Subcutaneous adipose tissue (tissue), 4 donors: ENCODE results near the gene ABCA3. TPM values are rescaled to one million over a fixed set of nuclear protein-coding genes. Genes with fewer than 3 reads are reported as not detected.

Source experiments
- total RNA-seq, 4 donors: library from RNA; depleted of rRNA; stranded (reverse); fragments of >200 nt; gene quantifications; one replicate each; pipeline ENCODE4 v1.1.0, GENCODE V29; 2016
- TF ChIP-seq, protein P1 (sequence below): fragments of 450-650 bp; IDR thresholded peaks from one replicate; pipeline ENCODE4 v1.5.1; 2016; ENCODE audit warnings: low read depth, mild to moderate bottlenecking, control low read depth, antibody characterized with exemption, moderate library complexity

ABCA3 gene
- total RNA-seq, 4 donors from 2014 or later = 7.0 to 24.9 (median 9.5) TPM

DNA sequence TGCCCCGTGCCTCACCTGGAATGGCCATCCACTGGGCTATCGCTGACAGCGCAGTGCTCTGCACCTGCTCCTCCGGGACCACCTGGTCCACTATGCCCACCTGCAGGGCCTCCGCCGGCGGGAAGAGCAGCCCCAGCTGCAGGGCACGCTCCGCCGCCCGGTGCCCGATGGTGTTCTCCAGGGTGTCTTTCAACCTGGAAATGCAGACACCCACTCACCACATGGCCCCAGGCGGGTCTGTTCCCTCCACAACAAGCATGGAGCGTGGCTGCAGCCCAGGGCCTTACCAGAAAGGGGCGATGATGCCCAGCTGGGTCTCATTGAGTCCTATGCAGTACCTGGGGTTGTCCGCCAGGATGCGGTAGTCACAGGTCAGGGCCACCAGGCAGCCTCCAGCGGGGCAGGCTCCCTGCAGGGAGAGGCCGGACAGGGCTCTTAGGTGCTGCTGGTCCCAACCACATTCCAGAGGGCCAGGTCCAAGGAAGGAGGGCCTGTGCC, 97.4 kb downstream of the ABCA3 start:
- TF ChIP-seq, protein P1, sequence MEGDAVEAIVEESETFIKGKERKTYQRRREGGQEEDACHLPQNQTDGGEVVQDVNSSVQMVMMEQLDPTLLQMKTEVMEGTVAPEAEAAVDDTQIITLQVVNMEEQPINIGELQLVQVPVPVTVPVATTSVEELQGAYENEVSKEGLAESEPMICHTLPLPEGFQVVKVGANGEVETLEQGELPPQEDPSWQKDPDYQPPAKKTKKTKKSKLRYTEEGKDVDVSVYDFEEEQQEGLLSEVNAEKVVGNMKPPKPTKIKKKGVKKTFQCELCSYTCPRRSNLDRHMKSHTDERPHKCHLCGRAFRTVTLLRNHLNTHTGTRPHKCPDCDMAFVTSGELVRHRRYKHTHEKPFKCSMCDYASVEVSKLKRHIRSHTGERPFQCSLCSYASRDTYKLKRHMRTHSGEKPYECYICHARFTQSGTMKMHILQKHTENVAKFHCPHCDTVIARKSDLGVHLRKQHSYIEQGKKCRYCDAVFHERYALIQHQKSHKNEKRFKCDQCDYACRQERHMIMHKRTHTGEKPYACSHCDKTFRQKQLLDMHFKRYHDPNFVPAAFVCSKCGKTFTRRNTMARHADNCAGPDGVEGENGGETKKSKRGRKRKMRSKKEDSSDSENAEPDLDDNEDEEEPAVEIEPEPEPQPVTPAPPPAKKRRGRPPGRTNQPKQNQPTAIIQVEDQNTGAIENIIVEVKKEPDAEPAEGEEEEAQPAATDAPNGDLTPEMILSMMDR = no peak

DNA sequence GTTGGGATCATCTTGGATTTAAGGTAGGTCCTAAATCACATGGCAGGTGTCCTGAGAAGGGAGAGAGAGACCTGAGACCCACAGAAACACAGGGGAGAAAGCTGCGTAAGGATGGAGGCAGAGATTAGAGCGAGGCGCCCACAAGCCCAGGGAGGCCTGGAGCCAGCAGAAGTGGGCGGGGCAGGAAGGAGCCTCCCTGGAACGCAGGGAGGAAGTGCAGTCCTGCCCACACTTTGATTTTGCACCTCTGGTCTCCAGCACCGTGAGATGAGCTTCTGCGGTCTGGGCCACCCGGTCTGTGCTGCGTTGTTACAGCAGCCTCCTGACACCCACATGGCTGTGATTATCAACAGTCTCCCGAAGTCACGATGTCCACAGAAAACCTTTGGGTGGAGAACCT, 97.9 kb downstream of the ABCA3 start:
- TF ChIP-seq, protein P1 = no peak

DNA sequence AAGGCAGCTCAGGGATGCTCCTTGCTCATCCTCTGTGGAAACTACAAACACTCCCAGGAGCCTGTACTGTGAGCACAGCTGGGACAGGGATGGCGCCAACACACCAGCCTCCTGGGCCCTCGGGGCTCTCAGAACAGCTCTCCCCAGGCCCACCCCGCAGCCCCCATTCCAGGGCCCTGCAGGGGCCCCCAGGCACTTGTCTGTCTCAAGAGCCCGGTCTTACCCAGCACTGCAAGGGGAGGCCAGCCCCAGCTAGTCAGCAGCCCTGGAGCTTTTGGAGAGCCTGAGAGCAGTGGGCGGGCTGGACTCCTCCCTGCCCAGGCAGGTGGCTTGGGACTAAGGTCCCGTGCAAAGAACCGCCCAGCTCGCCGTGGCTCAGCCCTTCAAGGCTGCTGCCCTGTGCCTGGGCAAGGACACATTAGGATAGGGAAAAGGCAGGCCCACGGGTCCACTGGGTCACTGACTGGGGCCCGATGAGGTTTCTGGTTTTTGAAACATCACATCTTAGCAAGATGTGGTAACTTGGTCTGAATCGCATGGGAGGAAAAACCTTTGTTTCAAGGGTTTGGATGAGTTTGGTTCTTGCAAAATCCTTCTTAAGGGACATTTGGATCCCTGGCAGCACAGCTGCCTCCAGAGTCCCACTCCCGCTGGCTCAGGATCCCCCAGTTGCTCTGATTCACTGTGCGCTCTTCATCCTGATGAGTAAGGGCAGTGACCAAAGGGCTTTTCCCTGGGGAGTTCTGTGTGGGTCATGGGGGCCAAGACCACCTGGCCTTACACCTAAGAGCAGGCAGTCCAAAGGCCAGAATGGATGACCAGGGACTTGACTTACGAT, 101.5 kb downstream of the ABCA3 start:
- TF ChIP-seq, protein P1 = no peak

DNA sequence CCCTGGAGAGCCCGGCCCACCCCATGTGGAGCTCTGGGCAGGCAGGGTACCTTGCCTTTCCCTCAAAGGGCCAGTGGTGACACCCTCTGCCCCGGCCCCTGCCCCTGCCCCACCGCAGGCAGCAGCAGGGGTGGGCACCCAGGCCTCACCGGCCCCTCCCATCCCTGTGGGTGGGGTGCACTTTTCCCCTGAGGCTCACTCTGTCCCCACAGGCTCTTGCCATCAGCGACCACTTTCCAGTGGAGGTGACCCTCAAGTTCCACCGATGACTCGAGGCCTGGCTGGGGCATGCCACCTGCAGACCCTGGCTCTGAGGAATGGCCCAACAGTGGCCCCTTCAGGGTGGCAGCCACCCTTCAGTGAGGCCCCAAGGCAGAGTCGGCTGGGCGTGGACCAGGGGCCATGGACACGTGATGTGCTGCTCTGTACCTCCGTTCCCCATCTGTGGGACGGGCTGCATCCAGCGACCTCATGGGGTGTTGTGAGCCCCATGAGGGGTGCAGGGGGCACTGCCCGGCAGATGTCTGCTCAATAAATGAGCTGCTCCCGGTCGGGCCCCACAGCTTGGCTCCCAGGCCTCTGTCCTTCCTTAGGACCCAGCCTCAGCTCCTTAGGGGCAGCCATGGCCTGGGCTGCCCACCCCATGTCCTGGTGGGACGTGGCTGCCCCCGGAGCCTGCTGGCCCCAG, 102.2 kb downstream of the ABCA3 start:
- TF ChIP-seq, protein P1 = no peak

DNA sequence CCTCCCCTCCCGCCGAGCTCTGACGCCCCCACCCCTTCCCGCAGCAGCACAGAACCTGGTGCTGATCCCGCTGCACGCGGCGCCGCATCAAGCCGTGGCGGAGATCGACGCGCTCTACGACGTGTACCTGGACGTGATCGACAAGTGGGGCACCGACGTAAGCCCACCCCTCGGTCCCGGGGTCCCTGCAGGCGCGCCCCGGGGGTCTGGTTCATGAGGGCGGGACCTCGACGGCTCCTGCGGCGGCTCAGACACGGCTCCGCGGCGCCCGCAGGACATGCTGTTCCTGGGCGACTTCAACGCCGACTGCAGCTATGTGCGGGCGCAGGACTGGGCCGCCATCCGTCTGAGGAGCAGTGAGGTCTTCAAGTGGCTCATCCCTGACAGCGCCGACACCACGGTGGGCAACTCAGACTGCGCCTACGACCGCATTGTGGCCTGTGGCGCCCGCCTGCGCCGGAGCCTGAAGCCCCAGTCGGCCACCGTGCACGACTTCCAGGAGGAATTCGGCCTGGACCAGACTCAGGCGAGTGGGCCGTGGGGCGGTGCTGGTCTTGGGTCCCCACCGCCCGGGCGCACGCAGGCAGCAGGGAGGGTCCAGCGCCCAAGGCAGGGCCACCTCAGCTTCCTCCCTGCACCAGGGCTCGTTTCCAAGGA, 102.9 kb downstream of the ABCA3 start:
- TF ChIP-seq, protein P1 = no peak

DNA sequence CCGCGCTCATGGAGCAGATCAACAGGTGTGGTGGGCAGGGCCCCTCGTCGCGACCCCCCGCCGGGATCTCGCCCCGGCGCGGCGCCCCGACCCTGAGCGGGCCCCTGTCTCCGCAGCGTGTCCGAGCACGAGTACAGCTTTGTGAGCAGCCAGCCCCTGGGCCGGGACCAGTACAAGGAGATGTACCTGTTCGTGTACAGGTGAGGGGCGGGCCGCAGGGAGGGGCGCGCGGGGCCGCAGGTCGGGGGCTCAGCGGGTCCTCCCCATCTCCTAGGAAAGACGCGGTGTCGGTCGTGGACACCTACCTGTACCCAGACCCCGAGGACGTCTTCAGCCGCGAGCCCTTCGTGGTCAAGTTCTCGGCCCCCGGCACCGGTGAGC, 103.4 kb downstream of the ABCA3 start:
- TF ChIP-seq, protein P1 = no peak
